DND-41 (cell line): ENCODE measurements around the gene CLIC6.

Experiments
- ATAC-seq: fragments of 200-7000 bp; cut with Tn5 transposase; 3 replicates; pipeline ENCODE4 v1.9.1; 2021; ENCODE audit warnings: low read depth; ENCODE audit not compliant: insufficient read depth
- DNase-seq: peaks from one replicate; pipeline ENCODE4 v3.0.0-alpha.2; 2020
- H2AFZ ChIP-seq: 2 replicates; pipeline ENCODE4 v1.6.0; 2012; ENCODE audit warnings: low read depth, low read length
- H3K27ac ChIP-seq: 2 replicates; pipeline ENCODE4 v1.5.1; 2012; ENCODE audit warnings: low read length, inconsistent platforms
- H3K27me3 ChIP-seq: fragments of 200-600 bp; sonication (generic); 2 replicates; pipeline ENCODE4 v1.6.0; 2012; ENCODE audit warnings: low read length, mild to moderate bottlenecking, inconsistent platforms; ENCODE audit not compliant: insufficient read depth, poor library complexity
- H3K36me3 ChIP-seq: 2 replicates; pipeline ENCODE4 v1.5.1; 2012; ENCODE audit warnings: low read length, inconsistent platforms; ENCODE audit not compliant: insufficient read depth
- H3K4me1 ChIP-seq: 2 replicates; pipeline ENCODE4 v1.5.1; 2012; ENCODE audit warnings: mild to moderate bottlenecking, low read length; ENCODE audit not compliant: insufficient read depth
- H3K4me2 ChIP-seq: 2 replicates; pipeline ENCODE4 v1.6.0; 2012; ENCODE audit warnings: mild to moderate bottlenecking, moderate library complexity, low read length, inconsistent platforms; ENCODE audit not compliant: insufficient read depth
- H3K4me3 ChIP-seq, 2 experiments: fragments of 200-600 bp in 1 of 2; shearing (Covaris generic) in 1 of 2; 2 replicates each; pipeline ENCODE4 v1.5.1; 2012 to 2016; ENCODE audit warnings: inconsistent platforms in 2 of 2, low read length in 2 of 2, mild to moderate bottlenecking in 2 of 2, low read depth in 1 of 2, moderate library complexity in 1 of 2
- H3K79me2 ChIP-seq: 2 replicates; pipeline ENCODE4 v1.6.0; 2012; ENCODE audit warnings: low read length, inconsistent platforms; ENCODE audit not compliant: insufficient read depth
- H3K9ac ChIP-seq: 2 replicates; pipeline ENCODE4 v1.6.0; 2012; ENCODE audit warnings: low read depth, mild to moderate bottlenecking, inconsistent platforms, low read length, moderate library complexity
- H3K9me3 ChIP-seq: 2 replicates; pipeline ENCODE4 v1.5.1; 2012; ENCODE audit warnings: low read length, moderate library complexity, mild to moderate bottlenecking, inconsistent platforms; ENCODE audit not compliant: insufficient read depth, severe bottlenecking
- H4K20me1 ChIP-seq: 2 replicates; pipeline ENCODE4 v1.6.0; 2012; ENCODE audit warnings: low read length; ENCODE audit not compliant: insufficient read depth
- EZH2 ChIP-seq: IDR thresholded peaks from 3 replicates; pipeline ENCODE4 v1.6.1; 2012; ENCODE audit warnings: borderline replicate concordance, low read depth, mild to moderate bottlenecking, moderate library complexity, low read length, inconsistent platforms; ENCODE audit not compliant: severe bottlenecking
- TF ChIP-seq, protein P1 (sequence below): IDR thresholded peaks from 2 replicates; pipeline ENCODE4 v1.5.1; 2012; ENCODE audit warnings: borderline replicate concordance, low read length, moderate library complexity, mild to moderate bottlenecking; ENCODE audit not compliant: poor library complexity, severe bottlenecking; ENCODE audit errors: extremely low read depth

Gene CLIC6

DNA sequence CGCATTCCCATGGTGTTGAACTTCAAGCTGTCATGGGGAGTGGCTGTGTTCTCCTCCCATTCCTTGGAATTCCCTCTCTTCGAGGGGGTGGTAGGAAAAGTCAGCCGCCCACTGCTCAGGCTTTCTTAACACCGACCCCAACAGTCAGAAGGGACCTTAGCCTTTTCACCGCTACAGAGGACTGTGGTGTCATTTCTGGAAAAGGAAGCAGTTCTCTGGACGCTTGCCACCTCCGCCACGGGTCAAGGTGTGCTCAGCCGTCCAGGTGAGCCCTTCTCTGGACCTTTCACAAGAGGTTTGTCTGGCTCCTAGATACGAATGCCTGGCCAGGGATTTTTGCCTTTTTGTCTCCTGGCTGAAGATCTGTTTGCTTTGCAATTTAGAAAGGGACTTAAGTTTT lies 31.8 kb downstream of the CLIC6 start:
- H3K4me2 ChIP-seq = no peak overlapping the region
- TF ChIP-seq EZH2 = no peak
- TF ChIP-seq, protein P1, sequence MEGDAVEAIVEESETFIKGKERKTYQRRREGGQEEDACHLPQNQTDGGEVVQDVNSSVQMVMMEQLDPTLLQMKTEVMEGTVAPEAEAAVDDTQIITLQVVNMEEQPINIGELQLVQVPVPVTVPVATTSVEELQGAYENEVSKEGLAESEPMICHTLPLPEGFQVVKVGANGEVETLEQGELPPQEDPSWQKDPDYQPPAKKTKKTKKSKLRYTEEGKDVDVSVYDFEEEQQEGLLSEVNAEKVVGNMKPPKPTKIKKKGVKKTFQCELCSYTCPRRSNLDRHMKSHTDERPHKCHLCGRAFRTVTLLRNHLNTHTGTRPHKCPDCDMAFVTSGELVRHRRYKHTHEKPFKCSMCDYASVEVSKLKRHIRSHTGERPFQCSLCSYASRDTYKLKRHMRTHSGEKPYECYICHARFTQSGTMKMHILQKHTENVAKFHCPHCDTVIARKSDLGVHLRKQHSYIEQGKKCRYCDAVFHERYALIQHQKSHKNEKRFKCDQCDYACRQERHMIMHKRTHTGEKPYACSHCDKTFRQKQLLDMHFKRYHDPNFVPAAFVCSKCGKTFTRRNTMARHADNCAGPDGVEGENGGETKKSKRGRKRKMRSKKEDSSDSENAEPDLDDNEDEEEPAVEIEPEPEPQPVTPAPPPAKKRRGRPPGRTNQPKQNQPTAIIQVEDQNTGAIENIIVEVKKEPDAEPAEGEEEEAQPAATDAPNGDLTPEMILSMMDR = no peak

DNA sequence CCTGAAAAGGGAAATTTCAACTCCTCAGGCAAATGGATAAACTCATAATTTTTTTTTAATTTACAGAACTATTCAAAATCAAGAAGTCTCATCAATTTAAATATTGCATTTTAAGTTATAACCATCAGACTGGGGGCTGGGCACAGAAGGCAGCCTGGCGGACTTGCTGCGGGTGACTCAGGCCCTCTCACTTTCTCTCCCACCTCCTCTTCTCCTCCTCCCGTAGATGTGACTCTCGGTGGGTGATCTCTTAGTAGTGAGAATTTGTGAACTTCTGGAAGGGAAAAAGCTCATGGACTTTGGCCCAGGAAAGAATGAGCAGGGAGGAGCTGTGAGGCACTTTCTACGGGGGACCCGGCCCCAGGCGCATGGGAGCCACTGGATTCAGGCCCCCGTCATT lies 32.9 kb downstream of the CLIC6 start:
- H3K4me3 ChIP-seq = no peak overlapping the region
- peaks cover 6% of the 10 kb centered on the region for H3K27me3 ChIP-seq
- ATAC-seq (no peak), DNase-seq (no peak)
- H3K36me3 ChIP-seq = no peaks in the 10 kb centered on the region
- no peak overlapping the region for H3K4me2 ChIP-seq
- no peak for TF ChIP-seq EZH2
- TF ChIP-seq, protein P1 = no peak
- H3K9ac ChIP-seq = no peak overlapping the region
- no peak overlapping the region for H2AFZ ChIP-seq
- no peaks in the 10 kb centered on the region for H3K9me3 ChIP-seq
- H3K4me1 ChIP-seq = no peaks in the 10 kb centered on the region
- no peak overlapping the region for H3K27ac ChIP-seq
- no peaks in the 10 kb centered on the region for H3K79me2 ChIP-seq
- no peaks in the 10 kb centered on the region for H4K20me1 ChIP-seq

More for the DNA sequence above, 31.8 kb downstream of the CLIC6 start:
- no peak for DNase-seq
- Histone ChIP-seq H3K36me3 (no peaks in the 10 kb centered on the region), H3K9me3 (no peaks in the 10 kb centered on the region), H4K20me1 (no peaks in the 10 kb centered on the region), H3K9ac (no peak overlapping the region), H3K4me1 (no peaks in the 10 kb centered on the region), H3K27me3 (peaks cover 6% of the 10 kb centered on the region), H3K4me3 (no peak overlapping the region), H3K27ac (no peak overlapping the region), H3K79me2 (no peaks in the 10 kb centered on the region), H2AFZ (no peak overlapping the region)
- no peak for ATAC-seq

DNA sequence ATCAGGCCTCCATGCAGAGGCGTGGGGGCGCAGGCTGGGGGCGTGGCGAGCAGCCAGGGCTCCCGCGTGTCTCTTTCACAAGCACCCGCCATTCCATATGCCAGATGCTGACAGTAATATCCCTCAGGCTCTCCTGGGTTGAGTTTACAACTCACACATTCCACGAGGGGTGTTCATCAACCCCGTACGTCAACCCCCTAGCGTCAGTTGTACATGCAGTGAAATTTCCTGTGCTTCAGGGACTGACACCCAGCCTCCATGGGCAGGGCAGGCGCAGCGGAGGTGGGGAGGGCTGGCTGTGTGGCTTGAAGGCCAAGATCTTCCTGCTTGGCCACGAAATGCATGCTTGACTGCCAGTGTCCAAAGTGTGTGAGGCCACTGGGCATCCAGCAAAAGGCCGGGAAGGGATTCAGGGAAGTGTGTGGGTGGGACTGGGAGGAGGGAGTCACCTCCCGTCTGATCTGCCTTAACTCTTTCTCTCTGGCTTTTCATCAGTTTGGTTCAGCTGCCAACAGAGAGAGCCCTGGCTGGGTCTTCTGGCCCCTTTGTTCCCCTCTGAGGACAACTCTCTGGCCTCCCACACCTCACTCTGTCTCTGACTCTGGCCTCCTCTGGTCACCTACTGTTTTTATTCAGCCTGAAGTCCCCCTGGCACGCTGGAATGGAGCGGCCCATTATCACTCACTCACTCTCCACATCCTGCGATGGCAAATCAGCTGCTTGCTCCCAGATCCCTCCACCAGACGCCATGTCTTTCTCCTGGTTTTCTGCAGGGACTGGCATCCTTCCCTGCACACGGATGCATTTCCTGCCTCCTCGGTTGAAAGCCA lies 33.8 kb downstream of the CLIC6 start:
- ATAC-seq = no peak
- H3K4me1 ChIP-seq = peaks cover 3% of the 10 kb centered on the region
- H4K20me1 ChIP-seq = no peaks in the 10 kb centered on the region
- H3K79me2 ChIP-seq = no peaks in the 10 kb centered on the region
- no peaks in the 10 kb centered on the region for H3K9me3 ChIP-seq
- no peak overlapping the region for H3K4me3 ChIP-seq
- H3K36me3 ChIP-seq = no peaks in the 10 kb centered on the region
- TF ChIP-seq EZH2 = no peak
- TF ChIP-seq, protein P1 = no peak
- no peak overlapping the region for H2AFZ ChIP-seq
- DNase-seq = no peak
- H3K27me3 ChIP-seq = peaks cover 6% of the 10 kb centered on the region
- H3K27ac ChIP-seq = no peak overlapping the region
- no peak overlapping the region for H3K4me2 ChIP-seq
- no peak overlapping the region for H3K9ac ChIP-seq
